Measurements from ENCODE around the gene TENM4.
"Not testable (repeated sequence)": the region's sequence is repeated elsewhere in the genome, so short reads cannot be mapped to it uniquely, and the experiment has no call there.

TENM4 gene

GRCh38 chr11:78829146-78829545 lies 611.7 kb downstream of the TENM4 start:
- H2AFZ ChIP-seq (ENCODE audit: low read depth, low read length): no peak overlapping the region
- no peaks in the 10 kb centered on the region for H4K20me1 ChIP-seq (ENCODE audit: insufficient read depth, low read length)
- no peaks in the 10 kb centered on the region for H3K9me3 ChIP-seq (ENCODE audit: insufficient read depth, low read length, severe bottlenecking)
- no peak for TF ChIP-seq EZH2 (IDR thresholded peaks at IDR 0.05; ENCODE audit: borderline replicate concordance, low read depth, low read length, severe bottlenecking)
- H3K4me3 ChIP-seq (ENCODE audit: low read depth in 1 of 2, low read length in 2 of 2): no peak overlapping the region
- ATAC-seq (ENCODE audit: insufficient read depth, low read depth): no peak
- H3K9ac ChIP-seq (ENCODE audit: low read depth, low read length): no peak overlapping the region
- H3K4me2 ChIP-seq (ENCODE audit: insufficient read depth, low read length): no peak overlapping the region
- no peaks in the 10 kb centered on the region for H3K4me1 ChIP-seq (ENCODE audit: insufficient read depth, low read length)
- H3K27ac ChIP-seq (ENCODE audit: low read length): no peak overlapping the region
- H3K79me2 ChIP-seq (ENCODE audit: insufficient read depth, low read length): no peaks in the 10 kb centered on the region
- H3K27me3 ChIP-seq (ENCODE audit: insufficient read depth, low read length, poor library complexity): no peaks in the 10 kb centered on the region
- no peaks in the 10 kb centered on the region for H3K36me3 ChIP-seq (ENCODE audit: insufficient read depth, low read length)
- no peak for DNase-seq

GRCh38 chr11:78828676-78829075 lies 612.2 kb downstream of the TENM4 start:
- Histone ChIP-seq H3K4me1 (ENCODE audit: insufficient read depth, low read length) (no peaks in the 10 kb centered on the region), H3K9ac (ENCODE audit: low read depth, low read length) (no peak overlapping the region), H4K20me1 (ENCODE audit: insufficient read depth, low read length) (no peaks in the 10 kb centered on the region), H3K4me2 (ENCODE audit: insufficient read depth, low read length) (no peak overlapping the region), H2AFZ (ENCODE audit: low read depth, low read length) (no peak overlapping the region), H3K27ac (ENCODE audit: low read length) (no peak overlapping the region), H3K36me3 (ENCODE audit: insufficient read depth, low read length) (no peaks in the 10 kb centered on the region), H3K27me3 (ENCODE audit: insufficient read depth, low read length, poor library complexity) (peaks cover under 1% of the 10 kb centered on the region), H3K9me3 (ENCODE audit: insufficient read depth, low read length, severe bottlenecking) (no peaks in the 10 kb centered on the region), H3K4me3 (ENCODE audit: low read depth in 1 of 2, low read length in 2 of 2) (no peak overlapping the region), H3K79me2 (ENCODE audit: insufficient read depth, low read length) (no peaks in the 10 kb centered on the region)
- ATAC-seq (ENCODE audit: insufficient read depth, low read depth) (no peak), DNase-seq (no peak)
- TF ChIP-seq CTCF (IDR thresholded peaks at IDR 0.05; ENCODE audit: borderline replicate concordance, extremely low read depth, low read length, poor library complexity, severe bottlenecking): no peak

- not testable (repeated sequence) for H4K20me1 ChIP-seq (ENCODE audit: insufficient read depth, low read length); H3K9me3 ChIP-seq (ENCODE audit: insufficient read depth, low read length, severe bottlenecking); H3K27me3 ChIP-seq (ENCODE audit: insufficient read depth, low read length, poor library complexity); H3K4me3 ChIP-seq (ENCODE audit: low read depth in 1 of 2, low read length in 2 of 2); H3K4me2 ChIP-seq (ENCODE audit: insufficient read depth, low read length); H3K4me1 ChIP-seq (ENCODE audit: insufficient read depth, low read length); H3K79me2 ChIP-seq (ENCODE audit: insufficient read depth, low read length); H3K36me3 ChIP-seq (ENCODE audit: insufficient read depth, low read length); H3K27ac ChIP-seq (ENCODE audit: low read length); ATAC-seq (ENCODE audit: insufficient read depth, low read depth); H3K9ac ChIP-seq (ENCODE audit: low read depth, low read length); H2AFZ ChIP-seq (ENCODE audit: low read depth, low read length); DNase-seq
These were observed 613.5 kb downstream of the TENM4 start for GRCh38 chr11:78827291-78827690.

- Histone ChIP-seq H3K9ac (ENCODE audit: low read depth, low read length) (no peak overlapping the region), H3K36me3 (ENCODE audit: insufficient read depth, low read length) (no peaks in the 10 kb centered on the region), H3K4me3 (ENCODE audit: low read depth in 1 of 2, low read length in 2 of 2) (no peak overlapping the region), H3K79me2 (ENCODE audit: insufficient read depth, low read length) (no peaks in the 10 kb centered on the region), H3K27me3 (ENCODE audit: insufficient read depth, low read length, poor library complexity) (peaks cover 4% of the 10 kb centered on the region), H4K20me1 (ENCODE audit: insufficient read depth, low read length) (no peaks in the 10 kb centered on the region), H3K9me3 (ENCODE audit: insufficient read depth, low read length, severe bottlenecking) (no peaks in the 10 kb centered on the region), H3K27ac (ENCODE audit: low read length) (no peak overlapping the region), H3K4me1 (ENCODE audit: insufficient read depth, low read length) (no peaks in the 10 kb centered on the region), H2AFZ (ENCODE audit: low read depth, low read length) (no peak overlapping the region), H3K4me2 (ENCODE audit: insufficient read depth, low read length) (no peak overlapping the region)
- ATAC-seq (ENCODE audit: insufficient read depth, low read depth) (no peak), DNase-seq (no peak)
- TF ChIP-seq EZH2 (IDR thresholded peaks at IDR 0.05; ENCODE audit: borderline replicate concordance, low read depth, low read length, severe bottlenecking): no peak
These were observed 615.2 kb downstream of the TENM4 start for GRCh38 chr11:78825591-78826020.

GRCh38 chr11:78823588-78823987 lies 617.2 kb downstream of the TENM4 start:
- DNase-seq (no peak), ATAC-seq (ENCODE audit: insufficient read depth, low read depth) (no peak)
- no peaks in the 10 kb centered on the region for H3K4me1 ChIP-seq (ENCODE audit: insufficient read depth, low read length)
- H3K27me3 ChIP-seq (ENCODE audit: insufficient read depth, low read length, poor library complexity): peaks cover 13% of the 10 kb centered on the region
- no peak overlapping the region for H3K4me2 ChIP-seq (ENCODE audit: insufficient read depth, low read length)
- H3K4me3 ChIP-seq (ENCODE audit: low read depth in 1 of 2, low read length in 2 of 2): no peak overlapping the region
- H4K20me1 ChIP-seq (ENCODE audit: insufficient read depth, low read length): no peaks in the 10 kb centered on the region
- H3K9me3 ChIP-seq (ENCODE audit: insufficient read depth, low read length, severe bottlenecking): no peaks in the 10 kb centered on the region
- no peak overlapping the region for H2AFZ ChIP-seq (ENCODE audit: low read depth, low read length)
- TF ChIP-seq EZH2 (IDR thresholded peaks at IDR 0.05; ENCODE audit: borderline replicate concordance, low read depth, low read length, severe bottlenecking) (no peak), CTCF (IDR thresholded peaks at IDR 0.05; ENCODE audit: borderline replicate concordance, extremely low read depth, low read length, poor library complexity, severe bottlenecking) (no peak)
- H3K27ac ChIP-seq (ENCODE audit: low read length): no peak overlapping the region
- no peaks in the 10 kb centered on the region for H3K79me2 ChIP-seq (ENCODE audit: insufficient read depth, low read length)
- no peak overlapping the region for H3K9ac ChIP-seq (ENCODE audit: low read depth, low read length)
- no peaks in the 10 kb centered on the region for H3K36me3 ChIP-seq (ENCODE audit: insufficient read depth, low read length)

Measured in DND-41 (cell line).